Suprapubic skin (tissue), 4 donors: ENCODE results near the gene ERN1. TPM values are rescaled to one million over a fixed set of nuclear protein-coding genes. Genes with fewer than 3 reads are reported as not detected.

ENCODE experiments used
- DNase-seq, 2 donors: peaks; one replicate each; pipeline ENCODE4 v3.0.0-alpha.2; 2019; ENCODE audit warnings: low spot score in 2 of 2
- H3K27ac ChIP-seq: fragments of 200-600 bp; sonication (generic); one replicate; pipeline ENCODE4 v1.5.1; 2019
- H3K27me3 ChIP-seq: fragments of 200-600 bp; sonication (generic); one replicate; pipeline ENCODE4 v1.5.1; 2019
- H3K36me3 ChIP-seq: fragments of 200-600 bp; sonication (generic); one replicate; pipeline ENCODE4 v1.5.1; 2019
- H3K4me1 ChIP-seq: fragments of 200-600 bp; sonication (generic); one replicate; pipeline ENCODE4 v1.5.1; 2019
- H3K4me3 ChIP-seq: fragments of 200-600 bp; sonication (generic); one replicate; pipeline ENCODE4 v1.5.1; 2019; ENCODE audit warnings: mild to moderate bottlenecking
- H3K9me3 ChIP-seq: fragments of 200-600 bp; sonication (generic); one replicate; pipeline ENCODE4 v1.5.1; 2019
- EP300 ChIP-seq: sonication (generic); formaldehyde crosslinking; IDR thresholded peaks from one replicate; pipeline ENCODE4 v1.6.1; 2017; ENCODE audit warnings: antibody characterized with exemption
- POLR2A ChIP-seq, 2 donors: fragments of 450-650 bp; IDR thresholded peaks; one replicate each; pipeline ENCODE4 v1.6.1; 2017; ENCODE audit warnings: antibody characterized with exemption in 2 of 2, mild to moderate bottlenecking in 2 of 2, moderate library complexity in 2 of 2
- POLR2AphosphoS5 ChIP-seq, 3 donors: sonication (generic); formaldehyde crosslinking; IDR thresholded peaks; one replicate each; pipeline ENCODE4 v1.6.1; 2017; ENCODE audit warnings: antibody characterized with exemption in 3 of 3
- WGBS: methylation state at CpG from one replicate; pipeline ENCODE4 v1.1.5; 2018; 5-methylcytosine and 5-hydroxymethylcytosine counted together
- total RNA-seq, 4 donors: library from RNA; depleted of rRNA; stranded (reverse); fragments of >200 nt; gene quantifications; one replicate each; pipeline ENCODE4 v1.1.0, GENCODE V29; 2016
- TF ChIP-seq, protein P1 (sequence below), 2 donors: fragments of 200-600 bp in 1 of 2; fragments of 450-650 bp in 1 of 2; sonication (generic) in 1 of 2; IDR thresholded peaks; one replicate each; pipeline ENCODE4 v1.5.1; 2016 to 2019; ENCODE audit warnings: antibody characterized with exemption in 2 of 2, mild to moderate bottlenecking in 1 of 2, moderate library complexity in 1 of 2

ERN1 gene
- total RNA-seq, 4 donors from 2014 or later = 21.2 to 41.1 (median 35.1) TPM

- Histone ChIP-seq H3K27ac (no peak overlapping the region), H3K36me3 (peaks cover 8% of the 10 kb centered on the region), H3K9me3 (no peaks in the 10 kb centered on the region), H3K4me1 (peaks cover 31% of the 10 kb centered on the region), H3K27me3 (no peaks in the 10 kb centered on the region), H3K4me3 (no peak overlapping the region)
- DNase-seq = no peak
- TF ChIP-seq EP300 (no peak), POLR2A (IDR thresholded peaks at IDR 0.05) (no peak), POLR2AphosphoS5 (IDR thresholded peaks at IDR 0.05) (no peak)
- TF ChIP-seq, protein P1, sequence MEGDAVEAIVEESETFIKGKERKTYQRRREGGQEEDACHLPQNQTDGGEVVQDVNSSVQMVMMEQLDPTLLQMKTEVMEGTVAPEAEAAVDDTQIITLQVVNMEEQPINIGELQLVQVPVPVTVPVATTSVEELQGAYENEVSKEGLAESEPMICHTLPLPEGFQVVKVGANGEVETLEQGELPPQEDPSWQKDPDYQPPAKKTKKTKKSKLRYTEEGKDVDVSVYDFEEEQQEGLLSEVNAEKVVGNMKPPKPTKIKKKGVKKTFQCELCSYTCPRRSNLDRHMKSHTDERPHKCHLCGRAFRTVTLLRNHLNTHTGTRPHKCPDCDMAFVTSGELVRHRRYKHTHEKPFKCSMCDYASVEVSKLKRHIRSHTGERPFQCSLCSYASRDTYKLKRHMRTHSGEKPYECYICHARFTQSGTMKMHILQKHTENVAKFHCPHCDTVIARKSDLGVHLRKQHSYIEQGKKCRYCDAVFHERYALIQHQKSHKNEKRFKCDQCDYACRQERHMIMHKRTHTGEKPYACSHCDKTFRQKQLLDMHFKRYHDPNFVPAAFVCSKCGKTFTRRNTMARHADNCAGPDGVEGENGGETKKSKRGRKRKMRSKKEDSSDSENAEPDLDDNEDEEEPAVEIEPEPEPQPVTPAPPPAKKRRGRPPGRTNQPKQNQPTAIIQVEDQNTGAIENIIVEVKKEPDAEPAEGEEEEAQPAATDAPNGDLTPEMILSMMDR (IDR thresholded peaks at IDR 0.05) = no peak
- 97% methylated on average over 3 of the region's 3 CpGs for WGBS
Measured at GRCh38 chr17:64096037-64096436, 33.9 kb downstream of the ERN1 start.

GRCh38 chr17:64095144-64095882 lies 34.6 kb downstream of the ERN1 start:
- H3K27ac ChIP-seq = no peak overlapping the region
- WGBS = 72% methylated on average over 7 of the region's 7 CpGs
- H3K9me3 ChIP-seq = no peaks in the 10 kb centered on the region

DNA sequence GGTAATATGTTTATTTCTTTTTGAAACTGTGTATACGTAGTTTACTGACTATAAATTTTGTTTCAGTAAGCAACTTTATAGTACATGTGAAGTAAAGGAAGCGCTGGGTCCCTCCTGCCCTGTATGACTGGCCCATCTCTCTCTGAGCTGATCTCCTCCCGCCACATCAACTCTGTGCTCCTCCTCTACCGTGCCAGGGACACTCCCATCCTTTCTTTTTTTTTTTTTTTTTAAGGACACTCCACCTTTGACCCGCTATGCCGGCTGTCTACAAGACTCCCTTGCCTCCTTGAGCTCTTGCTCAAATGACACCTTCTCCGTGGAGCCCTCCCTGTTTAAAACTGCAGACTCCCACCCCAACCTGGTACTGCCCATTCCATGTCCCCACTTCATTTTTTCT lies 35.5 kb downstream of the ERN1 start:
- no peak overlapping the region for H3K4me3 ChIP-seq
- WGBS = 90% methylated on average over 7 of the region's 7 CpGs
- peaks cover 8% of the 10 kb centered on the region for H3K36me3 ChIP-seq
- no peaks in the 10 kb centered on the region for H3K9me3 ChIP-seq
- peaks cover 31% of the 10 kb centered on the region for H3K4me1 ChIP-seq
- H3K27me3 ChIP-seq = no peaks in the 10 kb centered on the region
- no peak overlapping the region for H3K27ac ChIP-seq
- no peak for DNase-seq
- TF ChIP-seq POLR2A (IDR thresholded peaks at IDR 0.05) = no peak
- TF ChIP-seq, protein P1 (IDR thresholded peaks at IDR 0.05) = no peak
- no peak for TF ChIP-seq EP300
- TF ChIP-seq POLR2AphosphoS5 (IDR thresholded peaks at IDR 0.05) = no peak

More at GRCh38 chr17:64095144-64095882, 34.6 kb downstream of the ERN1 start:
- Histone ChIP-seq H3K27me3 (no peaks in the 10 kb centered on the region), H3K36me3 (peaks cover 8% of the 10 kb centered on the region), H3K4me3 (no peak overlapping the region), H3K4me1 (peaks cover 31% of the 10 kb centered on the region)
- DNase-seq = no peak
- TF ChIP-seq POLR2AphosphoS5 (IDR thresholded peaks at IDR 0.05) (no peak), POLR2A (IDR thresholded peaks at IDR 0.05) (no peak), EP300 (no peak)
- TF ChIP-seq, protein P1 (IDR thresholded peaks at IDR 0.05) = no peak

- peaks cover 8% of the 10 kb centered on the region for H3K36me3 ChIP-seq
- no peak for DNase-seq
- peaks cover 27% of the 10 kb centered on the region for H3K4me1 ChIP-seq
- H3K4me3 ChIP-seq = no peak overlapping the region
- no peak for TF ChIP-seq POLR2A (IDR thresholded peaks at IDR 0.05)
- TF ChIP-seq EP300 = no peak
- TF ChIP-seq, protein P1 (IDR thresholded peaks at IDR 0.05) = no peak
- TF ChIP-seq POLR2AphosphoS5 (IDR thresholded peaks at IDR 0.05) = no peak
- no peaks in the 10 kb centered on the region for H3K9me3 ChIP-seq
- 69% methylated on average over 4 of the region's 4 CpGs for WGBS
- H3K27me3 ChIP-seq = no peaks in the 10 kb centered on the region
- no peak overlapping the region for H3K27ac ChIP-seq
Measured at GRCh38 chr17:64092952-64093451, 36.9 kb downstream of the ERN1 start.

DNA sequence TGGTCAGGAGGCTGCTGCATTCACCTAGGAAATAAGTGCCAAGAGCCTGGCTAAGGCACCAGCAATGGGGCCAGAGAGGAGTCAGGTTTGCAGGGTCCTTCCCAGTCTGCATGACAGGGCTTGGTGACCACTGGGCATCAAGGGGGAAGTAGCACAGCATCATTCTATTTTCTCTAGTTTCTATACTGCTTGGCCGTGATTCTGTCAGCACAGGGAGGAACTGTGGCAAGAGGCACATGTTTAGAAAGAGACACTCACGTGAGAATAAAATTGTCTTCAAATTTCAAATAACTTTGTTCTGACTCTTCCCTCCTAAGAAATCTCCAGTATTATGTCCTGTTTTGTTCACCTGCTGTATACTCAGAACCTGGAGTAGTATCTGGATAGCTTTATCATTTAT lies 37.8 kb downstream of the ERN1 start:
- Histone ChIP-seq H3K4me1 (peaks cover 18% of the 10 kb centered on the region), H3K9me3 (no peaks in the 10 kb centered on the region), H3K4me3 (no peak overlapping the region), H3K27ac (no peak overlapping the region), H3K27me3 (no peaks in the 10 kb centered on the region), H3K36me3 (peaks cover 8% of the 10 kb centered on the region)
- no peak for DNase-seq
- 85% methylated on average over 2 of the region's 2 CpGs for WGBS
- TF ChIP-seq EP300 (no peak), POLR2AphosphoS5 (IDR thresholded peaks at IDR 0.05) (no peak), POLR2A (IDR thresholded peaks at IDR 0.05) (no peak)
- TF ChIP-seq, protein P1 (IDR thresholded peaks at IDR 0.05) = no peak
